Measurements from ENCODE around the gene ENDOV. TPM values are rescaled to one million over a fixed set of nuclear protein-coding genes. Genes with fewer than 3 reads are reported as not detected.

The ENDOV gene
- polyA plus RNA-seq, 1 donor (not counting 4 experiments of a cell fraction or from before 2014, with no cell fraction given) = 10.9 TPM

DNA sequence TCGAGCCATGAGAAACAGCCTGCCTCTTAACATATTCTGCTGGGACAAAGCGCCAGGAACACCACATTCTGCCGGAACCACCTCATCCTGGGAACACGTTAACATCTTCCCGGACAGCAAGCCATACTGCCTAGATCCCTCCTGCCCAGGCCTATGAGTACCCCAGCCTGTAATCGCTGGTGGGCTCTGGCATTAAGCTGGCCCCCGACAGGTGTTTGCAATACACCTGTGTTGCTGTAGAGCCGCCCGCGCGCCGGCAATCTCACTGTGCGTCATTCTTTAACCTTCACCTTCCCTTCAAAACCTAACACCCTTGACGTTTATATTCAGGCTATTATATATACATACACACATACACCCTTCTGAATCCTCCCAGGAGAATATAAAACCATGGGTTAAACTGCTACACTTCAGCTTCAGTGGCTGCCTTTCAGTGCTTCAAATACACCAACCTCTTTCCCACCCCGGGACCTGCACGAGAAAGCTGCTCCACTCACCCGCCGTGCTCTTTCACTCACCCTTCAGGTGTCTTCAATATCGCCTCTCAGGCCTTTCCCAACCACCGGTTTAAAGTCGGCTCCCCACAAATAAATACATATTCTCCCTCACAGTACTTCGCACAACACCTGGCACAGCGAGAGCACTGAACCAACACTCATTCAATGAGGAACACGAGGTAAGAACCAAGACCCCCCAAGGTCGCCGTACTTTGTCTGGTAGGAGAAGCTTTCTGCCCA, 1.0 kb upstream of the ENDOV start:
- no peaks in the 10 kb centered on the region for H4K20me1 ChIP-seq (ENCODE audit: control insufficient read depth, extremely low read depth, insufficient read depth, low read length)
- H3K79me2 ChIP-seq (ENCODE audit: control insufficient read depth, insufficient read depth, low read length) = peaks cover 25% of the 10 kb centered on the region
- H3K36me3 ChIP-seq (ENCODE audit: control insufficient read depth in 2 of 2, extremely low read depth in 1 of 2, insufficient read depth in 2 of 2, low read length in 2 of 2) = peaks cover 6 to 16% of the 10 kb centered on the region in 2 experiments
- peak overlapping the region; percentile 97 for H3K9ac ChIP-seq (ENCODE audit: control insufficient read depth, extremely low read depth, insufficient read depth, low read length)
- TF ChIP-seq CTCF (optimal IDR thresholded peaks at IDR 0.05 in 1 of 3, IDR thresholded peaks at IDR 0.05 in 1 of 3, conservative IDR thresholded peaks at IDR 0.05 in 1 of 3; ENCODE audit: extremely low read depth in 1 of 3, insufficient read depth in 2 of 3, low read length in 3 of 3) (no peak), EZH2 (IDR thresholded peaks at IDR 0.05; ENCODE audit: low read length) (no peak)
- FAIRE-seq = no peak
- H3K4me1 ChIP-seq (ENCODE audit: control insufficient read depth, extremely low read depth, insufficient read depth, low read length) = peaks cover 13% of the 10 kb centered on the region
- H3K4me3 ChIP-seq (ENCODE audit: control insufficient read depth in 2 of 3, extremely low read depth in 1 of 3, insufficient read depth in 2 of 3, low read depth in 1 of 3, low read length in 3 of 3) = peak overlapping the region; percentile 74 to 97 (median 86)
- dilution Hi-C loops (cut with MboI; ENCODE audit: extremely low pct_ligation_motif_present, low sequenced_read_pairs) = no loop called here
- H2AFZ ChIP-seq (ENCODE audit: control insufficient read depth, low read length) = peak overlapping the region; percentile 95
- no peak overlapping the region for H3K27ac ChIP-seq (ENCODE audit: control insufficient read depth, insufficient read depth, low read length)
- H3K9me1 ChIP-seq (ENCODE audit: control insufficient read depth, extremely low read depth, insufficient read depth, low read length) = peaks cover 4% of the 10 kb centered on the region
- no peak for DNase-seq (ENCODE audit: low read depth, low spot score)
- no peaks in the 10 kb centered on the region for H3K9me3 ChIP-seq (ENCODE audit: control insufficient read depth, low read depth, low read length)
- no peaks in the 10 kb centered on the region for H3K27me3 ChIP-seq (ENCODE audit: control insufficient read depth, extremely low read depth, insufficient read depth, low read length)
- peak overlapping the region; percentile 99 for H3K4me2 ChIP-seq (ENCODE audit: control insufficient read depth, extremely low read depth, insufficient read depth, low read depth, low read length)

DNA sequence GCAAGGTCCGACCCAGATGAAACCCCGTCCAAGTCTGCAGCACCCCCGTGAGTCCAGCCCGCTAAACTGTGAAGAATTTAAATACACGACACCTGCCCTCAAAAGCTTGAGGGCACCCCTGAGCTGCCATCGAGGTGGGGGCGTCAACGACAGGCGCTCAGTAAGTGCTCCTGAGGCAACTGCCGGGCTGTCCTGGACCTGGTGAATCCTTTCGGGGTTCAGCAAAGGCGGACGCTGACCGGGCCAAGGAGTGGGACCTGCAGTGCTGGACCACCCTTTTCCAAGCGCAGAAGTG, 512 bp upstream of the ENDOV start:
- Histone ChIP-seq H3K79me2 (ENCODE audit: control insufficient read depth, insufficient read depth, low read length) (peaks cover 25% of the 10 kb centered on the region), H3K4me3 (ENCODE audit: control insufficient read depth in 2 of 3, extremely low read depth in 1 of 3, insufficient read depth in 2 of 3, low read depth in 1 of 3, low read length in 3 of 3) (peak overlapping the region; percentile 74 to 97 (median 86)), H3K4me2 (ENCODE audit: control insufficient read depth, extremely low read depth, insufficient read depth, low read depth, low read length) (peak overlapping the region; percentile 99), H3K9ac (ENCODE audit: control insufficient read depth, extremely low read depth, insufficient read depth, low read length) (peak overlapping the region; percentile 97), H3K36me3 (ENCODE audit: control insufficient read depth in 2 of 2, extremely low read depth in 1 of 2, insufficient read depth in 2 of 2, low read length in 2 of 2) (peaks cover 6 to 16% of the 10 kb centered on the region in 2 experiments), H3K4me1 (ENCODE audit: control insufficient read depth, extremely low read depth, insufficient read depth, low read length) (peaks cover 13% of the 10 kb centered on the region), H4K20me1 (ENCODE audit: control insufficient read depth, extremely low read depth, insufficient read depth, low read length) (no peaks in the 10 kb centered on the region), H2AFZ (ENCODE audit: control insufficient read depth, low read length) (peak overlapping the region; percentile 95), H3K9me3 (ENCODE audit: control insufficient read depth, low read depth, low read length) (no peaks in the 10 kb centered on the region), H3K27ac (ENCODE audit: control insufficient read depth, insufficient read depth, low read length) (peak overlapping the region; percentile 98), H3K27me3 (ENCODE audit: control insufficient read depth, extremely low read depth, insufficient read depth, low read length) (no peaks in the 10 kb centered on the region), H3K9me1 (ENCODE audit: control insufficient read depth, extremely low read depth, insufficient read depth, low read length) (peaks cover 4% of the 10 kb centered on the region)
- dilution Hi-C loops (cut with MboI; ENCODE audit: extremely low pct_ligation_motif_present, low sequenced_read_pairs) = no loop called here
- TF ChIP-seq EZH2 (IDR thresholded peaks at IDR 0.05; ENCODE audit: low read length) = no peak
- no peak for TF ChIP-seq CTCF (optimal IDR thresholded peaks at IDR 0.05 in 1 of 3, IDR thresholded peaks at IDR 0.05 in 1 of 3, conservative IDR thresholded peaks at IDR 0.05 in 1 of 3; ENCODE audit: extremely low read depth in 1 of 3, insufficient read depth in 2 of 3, low read length in 3 of 3)
- FAIRE-seq (no peak), DNase-seq (ENCODE audit: low read depth, low spot score) (no peak)
